HL-60/S4 treated with phorbol 12-myristate 13-acetate at 8.2 ng/mL for 4 days and 3 days (cell line): ENCODE results near the gene CA11.
"Not testable (repeated sequence)": the region's sequence is repeated elsewhere in the genome, so short reads cannot be mapped to it uniquely, and the experiment has no call there.

Source experiments
- in situ Hi-C: fragments of 300-500 bp; cut with MboI; formaldehyde crosslinking; loops from 2 replicates; pipeline ENCODE4 v1.15.0; 2022; ENCODE audit warnings: low sequenced_read_pairs

CA11 gene

GRCh38 chr19:48669903-48670668 is 24.1 kb upstream of the CA11 start:
- in situ Hi-C loops, result no loop called here

- in situ Hi-C loops, result no loop called here
Observed at GRCh38 chr19:48668761-48669160, 22.8 kb upstream of the CA11 start.

- in situ Hi-C loops, result no loop called here
Observed at GRCh38 chr19:48668332-48668731, 22.3 kb upstream of the CA11 start.

GRCh38 chr19:48665786-48666185 is 19.8 kb upstream of the CA11 start:
- in situ Hi-C loops, result no loop called here

- in situ Hi-C loops, result no loop called here
Observed at GRCh38 chr19:48664476-48664875, 18.5 kb upstream of the CA11 start.

GRCh38 chr19:48663667-48664066 is 17.7 kb upstream of the CA11 start:
- in situ Hi-C loops, result no loop called here

- in situ Hi-C loops, result no loop called here
Observed at GRCh38 chr19:48661711-48662090, 15.7 kb upstream of the CA11 start.

GRCh38 chr19:48660852-48661710 is 15.1 kb upstream of the CA11 start:
- in situ Hi-C loops, result no loop called here

- in situ Hi-C loops, result no loop called here
Observed at GRCh38 chr19:48659768-48660167, 13.8 kb upstream of the CA11 start.

- in situ Hi-C loops, result no loop called here
Observed at GRCh38 chr19:48658483-48658882, 12.5 kb upstream of the CA11 start.

GRCh38 chr19:48657828-48658227 is 11.8 kb upstream of the CA11 start:
- in situ Hi-C loops, result not testable (repeated sequence)

GRCh38 chr19:48656840-48657474 is 11.0 kb upstream of the CA11 start:
- in situ Hi-C loops, result no loop called here

GRCh38 chr19:48654299-48655059 is 8.5 kb upstream of the CA11 start:
- in situ Hi-C loops, result no loop called here

- in situ Hi-C loops, result no loop called here
Observed at GRCh38 chr19:48651683-48652048, 5.7 kb upstream of the CA11 start.

- in situ Hi-C loops, result no loop called here
Observed at GRCh38 chr19:48650974-48651682, 5.1 kb upstream of the CA11 start.

- in situ Hi-C loops, result no loop called here
Observed at GRCh38 chr19:48648134-48648533, 2.1 kb upstream of the CA11 start.

GRCh38 chr19:48646722-48647216 is 782 bp upstream of the CA11 start:
- in situ Hi-C loops, result no loop called here

GRCh38 chr19:48645620-48646000 is 377 bp downstream of the CA11 start:
- in situ Hi-C loops, result no loop called here

GRCh38 chr19:48644839-48645619 is 958 bp downstream of the CA11 start:
- in situ Hi-C loops, result no loop called here
